Type B pancreatic cell (in vitro differentiated cells): Measurements from ENCODE around the gene CARS1. TPM values are rescaled to one million over a fixed set of nuclear protein-coding genes. Genes with fewer than 3 reads are reported as not detected.

ENCODE experiments used
- DNase-seq: peaks from one replicate; pipeline ENCODE4 v3.0.0; 2021; ENCODE audit warnings: mixed read lengths; ENCODE audit not compliant: unreplicated experiment; ENCODE audit errors: extremely low spot score
- H3K27ac Mint-ChIP-seq: 2 replicates; pipeline ENCODE4 v1.8.0; 2021; ENCODE audit warnings: mild to moderate bottlenecking, mixed read lengths
- H3K27me3 Mint-ChIP-seq: 2 replicates; pipeline ENCODE4 v1.8.0; 2021; ENCODE audit warnings: mixed read lengths
- H3K36me3 Mint-ChIP-seq: 2 replicates; pipeline ENCODE4 v1.8.0; 2021; ENCODE audit warnings: mixed read lengths
- H3K4me1 Mint-ChIP-seq: one replicate; pipeline ENCODE4 v1.8.0; 2021; ENCODE audit warnings: mixed read lengths; ENCODE audit not compliant: unreplicated experiment
- H3K4me3 Mint-ChIP-seq: 2 replicates; pipeline ENCODE4 v1.8.0; 2021; ENCODE audit warnings: mild to moderate bottlenecking, mixed read lengths
- H3K9me3 Mint-ChIP-seq: 2 replicates; pipeline ENCODE4 v1.8.0; 2021; ENCODE audit warnings: mixed read lengths
- total RNA-seq: library from RNA; stranded (reverse); gene quantifications from 2 replicates; pipeline ENCODE4 v1.2.1, GENCODE V29; 2021; ENCODE audit warnings: low replicate concordance
- TF ChIP-seq, protein P1 (sequence below): fragments of 200-600 bp; sonication (generic); conservative IDR thresholded peaks from 2 replicates; pipeline ENCODE4 v1.5.0; 2021; ENCODE audit warnings: antibody characterized with exemption, mild to moderate bottlenecking

The CARS1 gene
- total RNA-seq, 1 donor from 2014 or later: 38.9 TPM

- TF ChIP-seq, protein P1, sequence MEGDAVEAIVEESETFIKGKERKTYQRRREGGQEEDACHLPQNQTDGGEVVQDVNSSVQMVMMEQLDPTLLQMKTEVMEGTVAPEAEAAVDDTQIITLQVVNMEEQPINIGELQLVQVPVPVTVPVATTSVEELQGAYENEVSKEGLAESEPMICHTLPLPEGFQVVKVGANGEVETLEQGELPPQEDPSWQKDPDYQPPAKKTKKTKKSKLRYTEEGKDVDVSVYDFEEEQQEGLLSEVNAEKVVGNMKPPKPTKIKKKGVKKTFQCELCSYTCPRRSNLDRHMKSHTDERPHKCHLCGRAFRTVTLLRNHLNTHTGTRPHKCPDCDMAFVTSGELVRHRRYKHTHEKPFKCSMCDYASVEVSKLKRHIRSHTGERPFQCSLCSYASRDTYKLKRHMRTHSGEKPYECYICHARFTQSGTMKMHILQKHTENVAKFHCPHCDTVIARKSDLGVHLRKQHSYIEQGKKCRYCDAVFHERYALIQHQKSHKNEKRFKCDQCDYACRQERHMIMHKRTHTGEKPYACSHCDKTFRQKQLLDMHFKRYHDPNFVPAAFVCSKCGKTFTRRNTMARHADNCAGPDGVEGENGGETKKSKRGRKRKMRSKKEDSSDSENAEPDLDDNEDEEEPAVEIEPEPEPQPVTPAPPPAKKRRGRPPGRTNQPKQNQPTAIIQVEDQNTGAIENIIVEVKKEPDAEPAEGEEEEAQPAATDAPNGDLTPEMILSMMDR: no peak
- Mint-ChIP-seq H3K27ac (no peak overlapping the region), H3K4me1 (no peaks in the 10 kb centered on the region), H3K9me3 (no peaks in the 10 kb centered on the region), H3K27me3 (no peaks in the 10 kb centered on the region), H3K4me3 (no peak overlapping the region), H3K36me3 (no peaks in the 10 kb centered on the region)
- no peak for DNase-seq
Observed at GRCh38 chr11:3088806-3089205, 31.6 kb upstream of the CARS1 start.

DNA sequence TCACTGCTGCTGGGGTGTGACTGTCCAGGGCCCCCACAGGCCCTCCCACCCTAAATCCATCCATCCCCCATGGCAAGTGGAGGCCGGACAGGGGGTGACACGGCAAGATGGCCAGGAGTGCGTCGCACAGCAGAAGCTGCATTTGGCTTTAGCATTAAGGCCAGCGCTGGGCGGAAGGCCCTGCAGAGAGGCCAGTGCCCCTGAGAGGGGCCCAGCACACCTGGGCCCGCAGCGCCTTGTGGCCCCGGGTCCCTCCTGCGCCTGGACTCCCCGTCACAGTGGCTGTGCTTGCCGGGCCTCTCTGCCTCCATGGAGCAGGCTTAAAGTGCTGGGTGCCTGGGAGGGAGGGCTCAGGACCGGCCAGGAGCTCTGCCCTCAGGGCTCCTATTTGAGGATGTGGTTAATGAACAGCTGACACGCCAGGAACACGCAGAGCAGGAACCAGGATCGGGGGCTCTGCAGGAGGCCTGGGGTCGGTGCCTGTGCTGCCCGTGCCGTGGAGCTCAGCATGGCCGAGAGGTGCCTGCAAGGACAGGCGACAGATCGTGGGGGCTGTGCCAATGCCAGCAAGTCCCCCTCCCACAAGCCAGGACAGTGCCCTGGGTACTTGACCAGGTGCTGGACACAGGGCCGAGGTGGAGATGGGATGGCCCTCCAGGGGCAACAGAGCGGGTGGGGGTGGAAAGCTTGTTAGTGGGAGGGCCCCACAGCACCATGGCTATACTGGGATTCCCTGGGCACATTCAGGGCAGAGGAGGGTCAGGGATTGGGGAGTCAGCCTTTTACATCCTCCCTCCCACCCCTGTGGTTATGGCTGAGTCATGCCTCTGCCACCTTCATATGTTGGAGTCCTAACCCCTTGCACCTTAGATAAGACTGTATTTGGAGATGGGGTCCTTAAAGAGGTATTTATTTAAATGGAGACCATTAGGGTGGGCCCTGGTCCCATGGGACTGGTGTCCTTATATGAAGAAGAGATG lies 30.9 kb upstream of the CARS1 start:
- no peak for DNase-seq
- TF ChIP-seq, protein P1: no peak
- H3K36me3 Mint-ChIP-seq: no peaks in the 10 kb centered on the region
- no peaks in the 10 kb centered on the region for H3K4me1 Mint-ChIP-seq
- H3K4me3 Mint-ChIP-seq: no peak overlapping the region
- H3K27ac Mint-ChIP-seq: no peak overlapping the region
- H3K9me3 Mint-ChIP-seq: no peaks in the 10 kb centered on the region
- no peaks in the 10 kb centered on the region for H3K27me3 Mint-ChIP-seq

DNA sequence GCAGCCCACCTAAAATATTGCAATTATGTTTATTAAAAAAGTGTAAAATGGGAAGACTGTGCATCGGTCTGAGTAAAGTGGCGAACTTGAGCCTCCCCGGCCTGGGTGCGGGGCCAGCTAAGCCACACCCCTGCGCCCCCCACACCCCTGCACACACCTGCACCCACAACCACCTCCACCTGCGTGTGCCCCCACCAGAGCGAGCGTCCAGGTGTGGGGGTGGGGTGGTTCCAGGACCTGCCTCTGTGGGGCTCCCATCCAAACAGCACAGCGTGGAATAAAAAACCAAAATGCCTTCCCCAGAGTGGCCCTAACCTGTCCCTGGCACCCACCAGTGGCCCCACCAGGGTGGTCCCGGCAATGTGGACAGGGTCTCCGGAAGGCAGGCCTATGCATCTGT lies 30.1 kb upstream of the CARS1 start:
- Mint-ChIP-seq H3K36me3 (no peaks in the 10 kb centered on the region), H3K4me1 (no peaks in the 10 kb centered on the region), H3K4me3 (no peak overlapping the region), H3K27me3 (peaks cover 3% of the 10 kb centered on the region), H3K9me3 (no peaks in the 10 kb centered on the region), H3K27ac (no peak overlapping the region)
- TF ChIP-seq, protein P1: no peak
- no peak for DNase-seq

- TF ChIP-seq, protein P1: no peak
- H3K4me1 Mint-ChIP-seq: no peaks in the 10 kb centered on the region
- H3K36me3 Mint-ChIP-seq: no peaks in the 10 kb centered on the region
- H3K27ac Mint-ChIP-seq: no peak overlapping the region
- H3K9me3 Mint-ChIP-seq: no peaks in the 10 kb centered on the region
- no peak for DNase-seq
- H3K27me3 Mint-ChIP-seq: peaks cover 3% of the 10 kb centered on the region
- H3K4me3 Mint-ChIP-seq: no peak overlapping the region
Observed at GRCh38 chr11:3086671-3087150, 29.5 kb upstream of the CARS1 start.

DNA sequence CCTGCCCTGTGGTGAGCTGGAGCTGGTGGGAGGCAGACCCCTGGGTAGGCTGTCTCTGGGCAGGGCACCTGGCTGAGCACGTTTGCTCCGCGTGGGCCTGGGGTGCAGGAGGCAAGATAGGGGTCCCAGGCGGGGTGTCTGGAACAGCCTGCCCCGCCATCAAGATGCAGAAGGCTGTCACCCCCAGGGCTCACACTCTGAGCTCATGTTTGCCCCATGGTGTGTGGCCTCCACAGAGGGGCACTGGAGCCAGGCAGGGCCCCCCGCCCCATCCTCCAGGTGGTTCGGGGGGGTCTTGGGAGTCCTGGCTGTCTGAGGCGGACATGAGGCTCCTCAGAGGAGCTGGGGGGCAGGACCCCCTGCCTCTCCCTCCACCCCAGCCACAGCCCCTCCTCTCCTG lies 28.9 kb upstream of the CARS1 start:
- DNase-seq: no peak
- Mint-ChIP-seq H3K4me1 (no peaks in the 10 kb centered on the region), H3K36me3 (no peaks in the 10 kb centered on the region), H3K27me3 (peaks cover 3% of the 10 kb centered on the region), H3K27ac (no peak overlapping the region), H3K4me3 (no peak overlapping the region), H3K9me3 (no peaks in the 10 kb centered on the region)
- TF ChIP-seq, protein P1: no peak
